NCI-H2029 treated with DMSO at 0.1 percent for 48 hours (cell line): ENCODE measurements around the gene GSTA2.
"Not testable (repeated sequence)": the region's sequence is repeated elsewhere in the genome, so short reads cannot be mapped to it uniquely, and the experiment has no call there.

ENCODE experiments used
- DNase-seq: peaks from one replicate; lab custom pipeline; 2025; lab: John Stamatoyannopoulos, UW

GSTA2 gene

GRCh38 chr6:52763322-52763916 lies at the start of gene GSTA2:
TSS of gene GSTA2 (minus strand) at chr6:52763475. CDS start at chr6:52757947, 5,528 bp downstream.
- DNase-seq = not testable (repeated sequence)

- not testable (repeated sequence) for DNase-seq
Observed at GRCh38 chr6:52809777-52810176, 46.5 kb upstream of the GSTA2 start.

GRCh38 chr6:52808660-52809059 lies 45.4 kb upstream of the GSTA2 start:
- no peak for DNase-seq

GRCh38 chr6:52803668-52804255 lies 40.5 kb upstream of the GSTA2 start, which contains the start of gene GSTA1:
TSS of gene GSTA1 (minus strand) at chr6:52803816. CDS start at chr6:52799267, 4,549 bp downstream.
- DNase-seq = not testable (repeated sequence)

GRCh38 chr6:52802806-52803205 lies 39.5 kb upstream of the GSTA2 start:
- DNase-seq = no peak

- DNase-seq = no peak
Observed at GRCh38 chr6:52801188-52801841, 38.0 kb upstream of the GSTA2 start.

GRCh38 chr6:52799272-52799671 lies 36.0 kb upstream of the GSTA2 start:
- DNase-seq = not testable (repeated sequence)

GRCh38 chr6:52794366-52794765 lies 31.1 kb upstream of the GSTA2 start:
- not testable (repeated sequence) for DNase-seq

GRCh38 chr6:52790861-52791260 lies 27.6 kb upstream of the GSTA2 start:
- DNase-seq = no peak

GRCh38 chr6:52789658-52790057 lies 26.4 kb upstream of the GSTA2 start:
- not testable (repeated sequence) for DNase-seq

GRCh38 chr6:52788478-52788877 lies 25.2 kb upstream of the GSTA2 start:
- DNase-seq = no peak

- DNase-seq = no peak
Observed at GRCh38 chr6:52787917-52788316, 24.6 kb upstream of the GSTA2 start.

GRCh38 chr6:52786249-52786956 lies 23.1 kb upstream of the GSTA2 start:
- DNase-seq = no peak

GRCh38 chr6:52782696-52783274 lies 19.5 kb upstream of the GSTA2 start:
- DNase-seq = peak; percentile 14

GRCh38 chr6:52782209-52782608 lies 18.9 kb upstream of the GSTA2 start:
- not testable (repeated sequence) for DNase-seq

GRCh38 chr6:52779237-52779636 lies 16.0 kb upstream of the GSTA2 start:
- no peak for DNase-seq

- DNase-seq = not testable (repeated sequence)
Observed at GRCh38 chr6:52776711-52777351, 13.6 kb upstream of the GSTA2 start.

GRCh38 chr6:52769399-52769798 lies 6.1 kb upstream of the GSTA2 start:
- not testable (repeated sequence) for DNase-seq

- DNase-seq = not testable (repeated sequence)
Observed at GRCh38 chr6:52767658-52768057, 4.4 kb upstream of the GSTA2 start.

- peak; percentile 13 for DNase-seq
Observed at GRCh38 chr6:52761673-52762491, 1.4 kb downstream of the GSTA2 start.
